Limb (tissue), 2 donors: Measurements from ENCODE around the gene ACE.

ENCODE experiments used
- DNase-seq, 2 donors: peaks; one replicate each; pipeline ENCODE4 v3.0.0-alpha.2; 2016; ENCODE audit errors: extremely low spot score in 2 of 2

Gene ACE

DNA sequence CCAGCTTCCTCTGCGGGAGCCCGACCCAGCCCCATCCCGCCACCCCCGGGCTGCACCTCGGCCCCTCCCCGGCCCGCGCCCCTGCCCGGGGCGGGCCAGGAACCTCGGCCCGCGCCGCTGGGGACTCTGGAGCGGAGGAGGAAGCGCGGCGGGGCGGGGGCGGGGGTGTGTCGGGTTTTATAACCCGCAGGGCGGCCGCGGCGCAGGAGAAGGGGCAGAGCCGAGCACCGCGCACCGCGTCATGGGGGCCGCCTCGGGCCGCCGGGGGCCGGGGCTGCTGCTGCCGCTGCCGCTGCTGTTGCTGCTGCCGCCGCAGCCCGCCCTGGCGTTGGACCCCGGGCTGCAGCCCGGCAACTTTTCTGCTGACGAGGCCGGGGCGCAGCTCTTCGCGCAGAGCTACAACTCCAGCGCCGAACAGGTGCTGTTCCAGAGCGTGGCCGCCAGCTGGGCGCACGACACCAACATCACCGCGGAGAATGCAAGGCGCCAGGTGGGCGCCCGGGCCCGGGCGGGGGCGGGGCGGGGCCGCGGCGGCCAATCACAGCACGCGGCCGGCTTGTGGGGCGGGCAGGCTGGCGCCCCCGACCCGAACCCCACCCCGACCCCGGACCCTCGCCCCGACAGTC, at the start of gene ACE:
ACE (plus strand) TSS at position 208 of the 626 bp plus-strand sequence; CDS start at position 242, 34 bp downstream.
- DNase-seq = peak; percentile 21 to 65

DNA sequence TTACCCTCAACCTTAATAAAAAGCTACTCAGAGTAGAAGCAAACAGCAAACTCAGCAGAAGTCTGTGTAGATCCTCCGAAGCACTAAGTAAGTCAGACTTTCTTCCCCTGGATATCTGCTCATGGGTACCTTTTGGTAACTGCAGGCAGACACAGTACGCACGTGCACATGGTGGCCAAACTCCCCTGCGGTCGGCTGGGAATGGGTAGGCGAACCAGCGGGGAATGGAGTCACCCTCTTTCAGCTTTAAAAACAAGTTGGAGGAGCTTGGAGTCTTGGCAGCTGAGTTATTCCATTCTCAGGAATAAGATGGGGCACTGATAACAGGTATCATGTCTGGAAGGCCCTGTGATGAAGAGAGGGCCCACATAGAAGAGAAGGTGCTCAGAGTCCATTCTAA, 47.1 kb upstream of the ACE start:
- DNase-seq = no peak

DNA sequence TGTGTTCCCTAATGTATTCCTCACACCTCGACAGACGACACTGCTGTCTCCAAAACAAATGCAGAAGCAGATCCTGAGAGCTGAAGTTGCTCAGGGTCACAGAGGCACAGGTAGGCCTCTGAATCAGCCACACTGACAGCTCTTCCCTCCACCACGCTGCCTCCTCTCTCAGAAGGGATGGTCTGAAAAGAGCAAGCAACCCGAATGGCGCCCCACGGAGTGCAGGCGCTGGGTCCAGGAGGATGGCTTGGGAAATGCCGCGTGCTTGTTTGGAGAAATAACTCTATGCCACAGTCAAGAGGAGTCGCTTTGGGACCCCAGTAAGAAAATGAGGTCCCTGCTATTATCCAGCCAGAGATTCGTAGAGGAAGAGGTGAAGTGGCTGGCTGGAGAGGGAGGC, 46.6 kb upstream of the ACE start:
- no peak for DNase-seq

DNA sequence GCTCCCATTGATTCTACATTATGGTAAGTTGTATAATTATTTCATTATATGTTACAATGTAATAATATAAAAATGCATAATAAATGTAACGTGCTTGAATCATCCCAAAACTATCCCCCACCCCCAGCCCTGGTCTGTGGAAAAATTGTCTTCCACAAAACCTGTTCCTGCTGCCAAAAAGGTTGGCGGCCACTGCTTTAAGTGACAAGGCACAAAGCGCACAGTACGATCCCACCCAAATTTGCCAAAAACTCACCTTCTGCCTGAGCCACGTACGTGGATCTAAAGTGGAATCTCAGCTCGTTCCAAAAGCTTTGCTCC, 45.3 kb upstream of the ACE start:
- DNase-seq = no peak

DNA sequence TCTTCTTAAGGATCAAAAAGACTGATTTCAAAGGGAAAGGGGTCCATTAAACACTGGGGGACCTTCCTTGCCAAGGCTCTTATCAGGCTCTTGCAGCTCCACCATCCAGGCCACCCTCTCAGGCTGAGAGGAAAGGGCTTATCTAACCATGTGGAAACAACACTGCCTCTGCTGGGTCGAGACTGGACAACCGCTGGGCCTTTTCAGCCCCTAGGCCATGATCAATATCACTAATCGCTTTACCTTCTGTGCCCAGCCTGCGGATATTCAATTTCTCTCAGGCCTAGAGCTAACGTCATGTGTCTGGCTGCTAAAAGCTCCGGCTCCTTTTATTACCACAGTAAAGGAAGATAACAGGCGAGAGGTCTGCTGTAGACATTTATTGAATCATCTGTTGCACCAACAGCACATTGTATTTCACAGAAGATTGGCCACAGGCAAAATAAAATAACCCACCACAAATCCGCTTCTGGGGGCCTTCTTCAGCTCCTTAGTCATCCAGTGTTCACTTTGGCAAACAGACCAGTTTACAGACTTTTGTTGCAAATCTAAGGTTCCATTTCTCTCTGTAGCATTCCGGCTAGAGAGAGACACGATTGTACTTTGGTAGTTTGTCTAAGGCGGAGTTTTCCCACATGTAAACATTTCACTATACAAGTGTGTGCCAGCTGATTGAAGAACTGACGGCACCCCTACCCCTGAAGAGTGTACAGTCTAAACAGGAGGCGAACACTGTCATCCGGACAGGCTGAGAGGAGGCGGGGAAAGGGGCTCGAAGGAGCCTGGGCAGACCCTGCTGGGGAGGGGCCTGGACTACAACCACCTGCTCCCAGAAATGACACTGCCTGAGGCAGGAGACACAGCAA, 44.7 kb upstream of the ACE start:
- no peak for DNase-seq

DNA sequence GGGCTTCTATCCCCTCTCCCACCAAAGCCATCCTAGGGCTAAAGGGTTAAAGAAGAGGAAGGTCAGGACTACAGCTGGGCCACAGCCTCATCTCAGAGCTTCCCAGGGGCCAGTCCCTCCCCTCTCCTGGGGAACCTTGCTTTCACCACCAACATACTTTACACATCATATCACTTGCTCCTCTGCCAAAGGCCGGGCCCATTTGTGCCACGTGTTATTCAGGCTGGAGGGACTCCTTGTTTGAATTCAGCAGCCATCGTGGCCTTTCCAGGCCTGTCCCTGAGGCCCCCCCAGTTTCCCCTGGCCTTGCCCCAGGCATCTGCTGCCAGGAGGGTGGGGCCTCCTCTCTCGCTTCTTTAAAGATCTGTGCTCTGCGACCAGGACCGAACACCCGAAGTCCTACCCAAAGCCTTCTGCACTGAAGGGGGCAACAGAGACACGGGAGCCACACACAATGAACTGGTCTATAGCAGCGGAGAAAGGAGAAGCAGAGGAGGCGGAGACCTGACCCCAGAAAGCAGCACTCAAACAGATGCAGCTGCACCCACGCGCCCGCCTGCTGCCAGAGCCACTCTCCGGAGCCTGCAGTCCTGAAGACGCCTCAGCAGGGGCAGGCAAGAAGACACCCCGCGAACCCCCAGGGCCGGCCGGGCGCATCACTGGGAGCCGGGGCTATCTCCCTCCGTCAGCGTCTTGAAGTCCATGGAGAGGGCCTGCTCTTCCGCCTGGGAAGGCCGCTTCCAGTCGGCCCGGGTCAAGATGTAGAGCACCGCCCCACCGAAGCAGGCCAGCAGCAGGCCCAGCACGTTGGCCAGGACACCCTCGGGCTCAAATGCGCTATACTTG, 42.9 kb upstream of the ACE start:
- DNase-seq = no peak

DNA sequence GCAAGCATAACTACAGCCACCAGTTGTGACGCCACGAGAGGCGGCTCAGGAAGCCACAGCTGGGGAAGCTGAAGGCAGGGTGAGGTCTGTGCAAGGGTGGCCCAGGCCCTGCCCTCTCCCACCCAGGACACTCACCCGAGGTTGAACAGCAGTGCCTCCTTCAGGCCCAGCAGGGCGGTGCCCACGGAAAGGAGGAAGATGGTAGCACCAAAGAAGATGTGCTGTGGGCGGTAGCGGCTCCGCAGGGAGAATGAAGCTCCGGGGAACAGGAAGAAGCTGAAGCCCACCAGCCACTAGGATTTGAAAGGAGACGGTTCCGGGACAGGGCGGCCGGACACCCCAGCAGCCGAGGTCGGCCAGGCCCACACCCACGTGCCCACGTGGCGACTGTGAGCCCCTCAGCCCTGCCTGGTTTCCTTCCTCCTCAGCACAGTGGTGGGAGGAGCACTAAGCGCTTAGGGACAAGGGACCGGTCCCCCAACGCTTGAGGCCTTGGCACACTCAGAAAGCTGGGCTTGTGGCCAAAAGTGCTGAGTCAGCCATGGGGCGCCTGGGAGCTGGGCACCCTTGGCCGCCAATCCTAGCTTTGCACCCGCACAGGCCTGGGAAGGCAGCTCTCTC, 41.8 kb upstream of the ACE start:
- no peak for DNase-seq

DNA sequence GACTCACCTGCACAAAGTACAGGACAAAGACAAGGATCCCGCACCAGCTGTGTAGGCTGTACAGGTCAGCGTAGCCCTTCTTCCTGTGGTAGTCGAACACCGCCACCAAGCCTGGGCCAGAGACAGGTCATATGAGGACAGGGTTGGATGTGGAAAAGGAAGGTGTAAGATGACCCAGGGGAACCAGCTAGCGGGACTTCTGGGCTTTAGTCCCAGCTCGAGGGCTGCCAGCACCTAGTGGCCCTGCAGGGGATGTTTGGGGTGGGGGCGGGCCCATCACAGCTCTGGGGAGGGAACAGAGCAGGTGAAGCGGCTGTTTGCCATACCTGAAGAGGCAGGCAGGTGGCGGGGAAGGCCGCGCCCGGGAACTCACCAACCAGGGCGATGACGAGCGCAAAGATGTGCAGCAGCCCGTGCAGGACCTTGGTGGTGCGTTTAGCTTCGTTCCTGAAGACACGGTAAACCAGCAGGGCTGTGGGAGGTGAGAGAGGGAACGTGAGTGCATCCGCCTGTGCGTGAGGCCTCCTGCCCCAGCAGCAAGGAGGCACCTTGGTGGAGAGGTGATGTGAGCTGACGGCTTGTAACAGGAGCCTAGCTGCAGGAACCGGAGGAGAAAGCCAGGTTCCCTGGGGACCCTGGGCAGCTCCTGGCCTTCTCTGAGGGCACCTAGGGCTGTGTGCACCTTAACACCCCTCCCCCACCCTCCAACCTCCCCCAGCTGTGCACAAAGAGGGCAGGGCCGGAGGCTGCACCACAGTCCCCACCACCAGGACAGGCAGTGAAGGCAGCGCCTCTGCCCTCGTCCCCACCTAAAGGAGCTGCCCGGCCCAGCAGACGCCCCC, 41.0 kb upstream of the ACE start:
- DNase-seq = no peak

DNA sequence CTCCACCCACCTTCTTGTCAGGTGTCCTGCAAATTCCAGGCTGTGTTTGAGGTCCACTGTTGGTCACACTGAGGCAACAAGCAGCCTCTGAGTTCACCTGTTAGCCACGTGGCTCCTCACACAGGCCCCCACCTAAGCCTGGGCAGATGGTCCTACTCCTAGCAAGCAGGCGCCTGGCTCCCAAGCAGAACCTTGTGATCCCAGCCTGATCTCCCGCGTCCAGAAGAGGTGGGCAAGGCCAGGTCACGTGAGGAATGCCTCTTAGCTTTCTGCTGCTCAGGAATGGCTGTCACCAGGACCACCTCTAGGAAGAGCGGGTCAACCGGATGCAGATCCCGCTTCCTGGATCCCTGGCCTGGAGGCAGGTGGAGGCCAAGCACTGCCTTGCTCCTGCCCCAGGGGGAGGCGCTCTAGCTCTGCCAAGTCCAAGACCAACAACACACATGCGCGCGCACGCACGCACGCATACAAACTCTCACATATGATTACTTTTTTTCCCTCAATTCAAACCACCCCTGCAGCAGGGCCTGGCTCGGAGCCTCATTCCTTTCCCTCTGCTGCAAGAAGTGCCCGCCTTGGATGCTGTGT, 40.2 kb upstream of the ACE start:
- DNase-seq = no peak

DNA sequence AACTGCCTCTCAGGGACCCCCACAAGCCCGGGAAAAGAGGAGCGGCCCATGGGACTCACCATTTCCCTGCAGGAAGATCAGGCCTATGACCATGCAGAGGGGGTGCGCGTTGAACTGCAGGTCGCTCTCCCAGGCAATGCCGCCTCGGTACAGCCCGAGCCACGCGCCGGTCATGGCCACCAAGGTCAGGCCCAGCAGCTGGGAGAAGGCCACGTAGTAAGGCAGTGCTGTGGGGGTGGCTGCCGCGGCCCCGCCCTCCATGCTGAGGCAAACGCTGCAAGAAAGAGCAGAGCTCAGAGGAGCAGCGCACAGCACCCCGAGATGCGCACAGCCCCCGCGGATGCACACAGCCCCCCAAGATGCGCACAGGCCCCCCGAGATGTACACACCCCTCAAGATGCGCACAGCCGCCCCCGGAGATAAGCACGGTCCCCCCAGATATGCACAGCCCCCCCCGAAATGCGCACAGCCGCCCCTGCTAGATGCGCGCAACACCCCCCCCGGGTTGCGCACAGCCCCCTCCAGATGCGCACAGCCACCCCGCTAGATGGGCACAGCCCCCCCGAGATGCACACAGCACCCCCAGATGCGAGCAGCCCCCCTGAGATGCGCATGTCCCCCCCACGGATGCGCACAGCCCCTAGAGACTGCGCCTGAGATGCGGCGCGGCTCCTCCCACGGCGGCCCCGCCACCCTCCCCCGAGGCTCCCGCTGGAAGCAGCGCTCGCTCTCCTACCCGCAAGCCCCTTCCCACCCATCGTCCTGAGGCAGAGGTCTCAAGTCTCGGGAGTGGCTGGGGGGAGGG, 39.4 kb upstream of the ACE start:
- no peak for DNase-seq

DNA sequence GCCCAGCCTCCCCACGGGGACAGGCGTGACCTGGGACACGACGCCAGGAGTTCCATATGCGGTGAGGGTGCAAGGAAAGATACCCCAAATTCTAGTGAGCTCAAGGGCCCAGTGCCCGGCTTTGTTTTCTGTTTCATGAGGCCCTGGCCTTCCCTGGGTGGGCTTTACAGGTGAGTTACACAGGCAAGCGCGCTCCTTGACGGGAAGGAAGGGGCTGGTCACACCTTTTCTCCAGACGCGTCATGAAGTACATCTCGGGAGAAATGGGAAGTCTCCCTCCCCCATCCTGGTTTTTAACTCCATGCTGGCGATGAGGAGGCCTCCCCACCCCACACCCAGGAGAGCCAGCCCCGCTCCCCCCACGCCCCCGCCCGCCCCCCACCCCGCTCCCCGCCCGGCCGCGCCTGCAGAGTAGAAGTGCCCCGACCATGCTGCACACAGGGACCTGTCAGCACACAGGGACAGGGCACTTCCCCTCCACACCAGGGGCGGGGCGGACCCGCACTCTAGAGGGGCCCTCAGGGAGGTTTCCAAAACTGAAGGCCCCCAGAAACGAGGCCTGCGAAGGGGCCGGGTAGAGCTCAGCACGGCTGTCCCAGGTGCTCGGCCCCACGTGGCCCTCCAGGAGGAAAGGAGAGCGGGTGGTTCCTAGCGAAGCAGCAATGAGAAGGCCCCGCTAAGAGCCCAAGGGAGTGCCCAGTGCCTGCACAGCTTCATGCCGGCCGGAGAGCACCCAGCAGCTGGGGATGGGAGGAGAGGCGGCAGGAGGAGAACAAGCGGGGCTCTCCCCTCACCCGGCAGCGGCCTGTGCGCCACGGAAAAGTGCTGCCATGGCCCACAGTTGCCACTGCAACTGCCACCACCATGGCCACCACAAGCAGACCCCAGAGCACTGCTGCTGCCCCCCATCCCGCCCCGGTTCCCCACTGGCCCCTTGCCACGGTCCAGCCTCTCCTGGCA, 38.5 kb upstream of the ACE start:
- DNase-seq = no peak

DNA sequence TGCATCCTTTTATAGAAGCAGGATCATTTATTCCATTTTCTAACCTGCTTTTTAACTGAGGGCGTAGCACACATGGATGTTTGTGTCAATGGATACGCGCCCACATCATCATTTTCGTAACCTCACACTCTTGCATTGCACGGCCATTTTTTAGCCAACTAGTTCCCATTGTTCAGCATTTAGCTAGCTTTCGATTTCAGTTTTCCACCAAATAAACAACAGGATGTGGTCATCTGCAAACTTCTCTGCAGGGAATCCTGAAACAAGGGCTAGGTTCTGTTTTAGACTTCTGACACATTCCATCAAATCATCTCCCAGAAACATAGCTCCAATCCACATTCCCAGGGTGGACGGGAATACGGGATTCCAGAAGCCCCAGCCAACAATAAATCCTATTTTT, 37.2 kb upstream of the ACE start:
- DNase-seq = no peak

DNA sequence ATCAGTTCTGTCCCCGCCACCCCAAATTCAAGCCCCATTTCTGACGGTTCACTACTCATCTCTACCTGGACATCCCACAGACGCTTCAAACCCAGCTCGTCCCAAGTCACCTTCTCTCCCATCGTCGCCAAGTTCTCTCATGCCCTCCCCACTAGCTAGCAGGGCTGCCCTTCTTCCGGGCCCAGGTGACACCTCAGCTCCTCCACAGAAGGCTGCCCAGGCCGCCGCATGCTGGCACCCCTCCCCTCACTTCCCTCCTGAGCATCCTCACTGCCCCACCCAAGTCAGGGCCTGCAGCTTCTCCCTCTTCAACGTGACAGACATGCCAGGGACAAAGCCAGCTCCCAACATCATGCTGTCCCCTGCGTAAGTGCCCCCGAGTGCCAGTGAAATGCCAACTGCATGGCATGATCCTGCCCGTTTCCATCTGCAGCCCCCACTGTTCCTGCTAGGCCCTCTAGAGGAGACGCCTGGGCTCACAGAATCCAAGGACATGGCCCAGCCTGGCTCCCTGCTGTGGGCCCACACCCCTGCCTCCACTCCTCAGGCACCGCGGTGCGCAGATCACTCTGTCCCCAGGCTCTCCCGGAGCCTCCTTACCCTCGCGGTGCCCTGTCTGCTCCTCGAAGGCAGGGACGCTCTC, 36.6 kb upstream of the ACE start:
- no peak for DNase-seq

DNA sequence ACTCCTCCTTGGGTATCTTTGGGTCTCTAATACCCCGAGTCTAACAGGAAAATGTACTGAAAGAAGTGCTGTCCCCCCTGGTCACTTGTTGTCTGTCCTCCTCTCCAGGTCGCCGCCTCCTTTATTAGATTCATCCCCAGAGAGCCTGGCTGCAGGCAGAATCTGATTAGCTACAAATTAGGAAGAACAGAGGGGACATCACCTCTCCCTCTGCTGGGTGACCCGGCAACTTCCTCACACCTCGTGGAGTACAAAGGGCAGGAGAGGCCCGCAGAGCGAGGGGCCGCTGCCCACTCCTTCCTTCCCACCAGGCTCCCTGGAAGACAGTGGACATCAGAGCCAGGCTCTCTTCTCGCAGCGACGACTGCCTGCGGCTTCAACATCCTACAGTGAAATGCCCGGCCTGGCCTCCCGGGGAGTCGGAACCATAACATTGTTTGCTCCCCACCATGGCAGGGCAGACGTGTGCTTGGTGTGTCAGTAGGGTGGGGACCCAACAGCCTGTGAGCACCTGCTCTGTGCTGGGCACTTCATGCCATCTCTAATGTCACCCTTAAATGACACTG, 36.0 kb upstream of the ACE start:
- no peak for DNase-seq

DNA sequence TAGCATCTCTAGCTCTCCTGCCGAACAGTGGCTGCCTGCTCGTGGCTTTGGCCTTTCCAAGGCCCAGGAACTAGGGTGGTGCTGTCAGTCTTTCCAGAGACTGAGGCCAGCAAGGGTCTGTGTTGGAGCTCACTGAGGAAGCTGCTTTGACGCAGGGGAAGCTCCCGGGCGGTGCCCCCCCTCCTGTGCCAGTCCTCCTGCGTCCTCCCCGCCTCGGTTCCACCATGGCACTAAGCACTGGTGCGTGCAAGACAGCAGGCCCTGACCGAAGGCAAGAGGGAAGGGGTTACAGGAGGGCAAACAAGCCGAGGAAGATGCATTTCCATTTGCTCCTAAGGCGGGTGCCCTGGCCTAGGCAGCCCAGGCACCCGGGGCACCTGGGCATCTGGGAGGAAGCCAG, 35.2 kb upstream of the ACE start:
- no peak for DNase-seq

DNA sequence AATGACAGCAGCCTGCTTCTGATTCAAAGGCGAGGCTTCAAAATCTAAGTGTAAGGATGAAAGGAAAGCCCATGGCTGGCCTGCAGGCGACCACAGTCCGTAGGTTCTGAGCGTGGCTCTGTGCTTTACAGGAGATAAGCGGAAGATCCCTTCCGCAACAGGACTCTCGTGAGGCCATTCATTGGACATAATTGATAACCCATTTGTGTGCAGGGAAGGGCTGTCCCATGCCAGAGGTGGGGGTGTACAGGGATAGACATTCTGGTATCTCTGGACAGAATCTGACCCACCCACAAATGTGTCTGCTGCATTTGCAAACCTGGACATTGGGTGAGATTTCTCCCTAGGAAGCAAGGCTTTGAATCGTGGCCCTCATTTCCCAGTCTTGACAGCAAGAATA, 34.8 kb upstream of the ACE start:
- DNase-seq = no peak

DNA sequence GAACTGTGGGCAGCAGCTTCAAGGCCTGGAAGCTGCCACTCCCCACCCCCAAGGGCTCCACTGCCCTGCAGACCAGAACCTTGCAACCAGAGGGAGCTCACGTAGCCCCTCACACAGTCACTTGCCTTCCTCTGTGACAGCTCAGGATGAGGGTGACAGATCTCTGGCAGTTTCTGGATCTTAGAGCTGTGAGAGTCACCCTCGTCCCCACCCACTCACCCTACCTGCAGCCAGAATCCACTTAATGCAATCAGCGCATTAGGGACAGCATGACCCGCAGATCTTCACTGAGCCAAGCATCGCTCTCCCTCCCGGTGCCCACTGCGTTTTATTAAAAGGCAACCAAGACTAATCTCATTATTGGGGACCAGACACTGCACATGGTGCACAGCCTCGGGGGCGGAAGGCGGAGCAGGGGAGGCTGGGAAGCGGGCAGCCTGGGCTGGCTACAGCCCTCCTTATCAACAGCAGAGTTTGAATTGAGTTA, 34.3 kb upstream of the ACE start:
- DNase-seq = no peak

DNA sequence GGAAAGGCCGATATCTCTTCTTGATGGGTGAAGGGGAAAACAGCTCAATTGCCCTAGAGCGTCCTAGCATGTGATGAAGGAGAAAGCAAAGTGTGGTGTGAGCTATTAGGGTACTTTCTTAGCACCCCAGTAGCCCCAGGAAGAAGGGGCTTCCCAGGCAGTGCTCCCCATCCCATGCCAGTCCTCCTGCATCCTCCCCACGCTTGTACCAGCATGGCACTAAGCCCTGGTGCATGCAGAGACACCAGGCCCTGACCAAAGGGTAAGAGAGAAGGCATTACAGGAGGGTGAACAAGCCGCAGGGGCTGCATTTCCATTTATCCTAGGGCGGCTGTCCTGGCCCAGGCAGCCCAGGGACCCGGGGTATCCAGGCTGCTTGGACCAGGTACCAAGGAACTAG, 33.8 kb upstream of the ACE start:
- DNase-seq = no peak
